Sigmoid colon (tissue), 7 donors: ENCODE results near the gene TPST2. TPM values are rescaled to one million over a fixed set of nuclear protein-coding genes. Genes with fewer than 3 reads are reported as not detected.

Experiments used
- DNase-seq: peaks from one replicate; pipeline ENCODE4 v3.0.0-alpha.2; 2019
- H3K27ac ChIP-seq, 4 donors: fragments of 200-600 bp; sonication (generic); one replicate each; pipeline ENCODE4 v1.5.1; 2016 to 2019; ENCODE audit warnings: mild to moderate bottlenecking in 1 of 4
- H3K27me3 ChIP-seq, 3 donors: fragments of 200-600 bp; sonication (generic); one replicate each; pipeline ENCODE4 v1.5.1; 2019; ENCODE audit warnings: mild to moderate bottlenecking in 1 of 3
- H3K36me3 ChIP-seq, 4 donors: fragments of 200-600 bp; sonication (generic); one replicate each; pipeline ENCODE4 v1.5.1; 2016 to 2019
- H3K4me1 ChIP-seq, 4 donors: fragments of 200-600 bp; sonication (generic); one replicate each; pipeline ENCODE4 v1.5.1; 2017 to 2019
- H3K4me3 ChIP-seq, 4 donors: fragments of 200-600 bp; sonication (generic); one replicate each; pipeline ENCODE4 v1.5.1; 2017 to 2019; ENCODE audit warnings: mild to moderate bottlenecking in 2 of 4, moderate library complexity in 1 of 4
- H3K9me3 ChIP-seq, 4 donors: fragments of 200-600 bp in 3 of 4; sonication (generic) in 3 of 4; one replicate each; pipeline versions ENCODE4 v1.5.1 to v1.6.1; 2013 to 2019
- EP300 ChIP-seq, 4 donors: sonication (generic); formaldehyde crosslinking; IDR thresholded peaks; one replicate each; pipeline ENCODE4 v1.6.1; 2017; ENCODE audit warnings: antibody characterized with exemption in 4 of 4
- POLR2A ChIP-seq, 2 donors: fragments of 450-650 bp; IDR thresholded peaks; one replicate each; pipeline ENCODE4 v1.6.1; 2016; ENCODE audit warnings: antibody characterized with exemption in 2 of 2, mild to moderate bottlenecking in 2 of 2, moderate library complexity in 2 of 2
- POLR2AphosphoS5 ChIP-seq, 4 donors: sonication (generic); formaldehyde crosslinking; IDR thresholded peaks; one replicate each; pipeline ENCODE4 v1.6.1; 2017; ENCODE audit warnings: antibody characterized with exemption in 4 of 4
- WGBS, 2 donors: extraction: QIAGEN DNeasy Blood & Tissue Kit; methylation state at CpG; one replicate each; pipeline ENCODE4 v1.1.7; 2013; 5-methylcytosine and 5-hydroxymethylcytosine counted together
- intact Hi-C: fragments of 100-400 bp; cut with DNase I; formaldehyde crosslinking; loops from one replicate; pipeline ENCODE4 v1.15.1; 2023
- polyA plus RNA-seq, 3 donors: library from polyadenylated mRNA; stranded (reverse); fragments of 200-250 nt; gene quantifications; one replicate each; pipeline ENCODE4 v1.2.3, GENCODE V29; 2013
- total RNA-seq, 4 donors: library from RNA; depleted of rRNA; stranded (reverse); fragments of >200 nt; gene quantifications; one replicate each; pipeline ENCODE4 v1.1.0, GENCODE V29; 2016
- TF ChIP-seq, protein P1 (sequence below), 4 experiments: fragments of 450-650 bp in 3 of 4; fragments of 200-600 bp in 1 of 4; IDR thresholded peaks; one replicate each; pipeline ENCODE4 v1.5.1; 2016 to 2019; ENCODE audit warnings: antibody characterized with exemption in 4 of 4, mild to moderate bottlenecking in 3 of 4, moderate library complexity in 2 of 4
- donor health status: healthy with polysubstance abuse.
- donor health status: Bipolar disorder and iron deficiency.
- donor health status: healthy.

TPST2 gene
- total and polyA plus RNA-seq, 7 donors: 5.1 to 24.3 (median 15.9) TPM

DNA sequence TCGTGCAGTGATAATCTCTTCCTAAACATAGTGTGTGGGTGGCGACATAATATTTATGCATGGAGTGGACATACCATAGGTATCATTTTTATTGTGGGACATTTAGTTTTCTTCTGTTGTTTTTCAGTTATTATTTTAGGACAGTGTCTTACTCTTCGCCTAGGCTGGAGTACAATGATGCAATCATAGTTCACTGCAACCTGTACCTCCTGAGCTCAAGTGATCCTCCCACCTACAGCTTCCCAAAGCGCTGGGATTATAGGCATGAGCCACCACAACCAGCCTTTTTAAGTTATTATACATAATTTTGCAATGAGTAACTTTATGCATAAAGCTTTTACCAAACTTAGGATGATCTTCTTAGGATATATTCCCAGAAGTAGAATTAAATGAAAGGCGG is 103.5 kb downstream of the TPST2 start:
- Histone ChIP-seq H3K27me3 (no peaks in the 10 kb centered on the region), H3K27ac (no peak overlapping the region), H3K36me3 (peaks cover 17 to 48% (median 25%) of the 10 kb centered on the region in 4 donors), H3K4me3 (no peak overlapping the region), H3K9me3 (no peaks in the 10 kb centered on the region), H3K4me1 (peaks cover 0 to 35% (median 31%) of the 10 kb centered on the region in 4 donors)
- DNase-seq: no peak
- intact Hi-C loops: loop anchor here (1.0 kb wide), 1 partner anchor 25 kb away; no protein-coding TSS in a partner anchor
- TF ChIP-seq POLR2A (IDR thresholded peaks at IDR 0.05) (no peak), POLR2AphosphoS5 (IDR thresholded peaks at IDR 0.05) (no peak), EP300 (IDR thresholded peaks at IDR 0.05) (no peak)
- TF ChIP-seq, protein P1, sequence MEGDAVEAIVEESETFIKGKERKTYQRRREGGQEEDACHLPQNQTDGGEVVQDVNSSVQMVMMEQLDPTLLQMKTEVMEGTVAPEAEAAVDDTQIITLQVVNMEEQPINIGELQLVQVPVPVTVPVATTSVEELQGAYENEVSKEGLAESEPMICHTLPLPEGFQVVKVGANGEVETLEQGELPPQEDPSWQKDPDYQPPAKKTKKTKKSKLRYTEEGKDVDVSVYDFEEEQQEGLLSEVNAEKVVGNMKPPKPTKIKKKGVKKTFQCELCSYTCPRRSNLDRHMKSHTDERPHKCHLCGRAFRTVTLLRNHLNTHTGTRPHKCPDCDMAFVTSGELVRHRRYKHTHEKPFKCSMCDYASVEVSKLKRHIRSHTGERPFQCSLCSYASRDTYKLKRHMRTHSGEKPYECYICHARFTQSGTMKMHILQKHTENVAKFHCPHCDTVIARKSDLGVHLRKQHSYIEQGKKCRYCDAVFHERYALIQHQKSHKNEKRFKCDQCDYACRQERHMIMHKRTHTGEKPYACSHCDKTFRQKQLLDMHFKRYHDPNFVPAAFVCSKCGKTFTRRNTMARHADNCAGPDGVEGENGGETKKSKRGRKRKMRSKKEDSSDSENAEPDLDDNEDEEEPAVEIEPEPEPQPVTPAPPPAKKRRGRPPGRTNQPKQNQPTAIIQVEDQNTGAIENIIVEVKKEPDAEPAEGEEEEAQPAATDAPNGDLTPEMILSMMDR (IDR thresholded peaks at IDR 0.05): no peak
- WGBS, 2 donors: 89 to 90% methylated on average over 5 of the region's 5 CpGs

DNA sequence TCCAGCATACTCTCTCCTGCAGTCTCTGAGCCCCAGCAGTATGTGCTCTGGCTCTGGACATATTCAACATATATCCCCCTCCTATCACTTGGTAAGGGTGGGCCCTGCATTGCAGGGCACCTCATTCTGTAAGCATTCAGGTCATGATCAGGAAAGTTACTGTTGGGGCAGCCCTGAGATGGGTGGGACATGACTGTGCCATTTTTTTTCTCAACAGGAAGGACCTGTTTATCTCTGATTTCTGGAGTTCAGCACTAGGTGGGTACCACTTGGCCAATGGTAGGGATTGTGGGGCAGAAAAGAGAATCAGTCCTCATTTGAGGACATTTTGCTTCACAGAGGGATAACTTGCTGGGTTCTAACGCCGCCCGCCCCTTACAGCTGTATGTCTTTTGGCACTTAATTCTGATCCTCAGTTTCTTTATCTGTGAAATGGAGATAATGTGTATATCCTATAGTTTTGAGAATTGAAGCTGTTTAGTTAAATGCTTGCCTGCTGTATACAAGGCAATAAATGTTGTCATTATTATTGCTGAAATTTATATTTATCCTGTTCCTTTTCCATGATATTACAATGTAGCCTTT is 104.0 kb downstream of the TPST2 start:
- TF ChIP-seq POLR2AphosphoS5 (IDR thresholded peaks at IDR 0.05): no peak
- TF ChIP-seq EP300 (IDR thresholded peaks at IDR 0.05): no peak
- TF ChIP-seq, protein P1 (IDR thresholded peaks at IDR 0.05): no peak
- TF ChIP-seq POLR2A (IDR thresholded peaks at IDR 0.05): no peak
- H3K4me3 ChIP-seq: no peak overlapping the region
- no peaks in the 10 kb centered on the region for H3K9me3 ChIP-seq
- H3K27me3 ChIP-seq: no peaks in the 10 kb centered on the region
- peaks cover 12 to 47% (median 25%) of the 10 kb centered on the region in 4 donors for H3K36me3 ChIP-seq
- 79 to 82% methylated on average over 3 of the region's 3 CpGs for whole genome bisulfite sequencing, 2 donors
- intact Hi-C loops: loop anchor here (1.0 kb wide), 1 partner anchor 25 kb away; no protein-coding TSS in a partner anchor
- DNase-seq: no peak
- peaks cover 0 to 40% (median 36%) of the 10 kb centered on the region in 4 donors for H3K4me1 ChIP-seq
- peak overlapping the region in 2 of 4 donors; percentile 88 to 91 for H3K27ac ChIP-seq

DNA sequence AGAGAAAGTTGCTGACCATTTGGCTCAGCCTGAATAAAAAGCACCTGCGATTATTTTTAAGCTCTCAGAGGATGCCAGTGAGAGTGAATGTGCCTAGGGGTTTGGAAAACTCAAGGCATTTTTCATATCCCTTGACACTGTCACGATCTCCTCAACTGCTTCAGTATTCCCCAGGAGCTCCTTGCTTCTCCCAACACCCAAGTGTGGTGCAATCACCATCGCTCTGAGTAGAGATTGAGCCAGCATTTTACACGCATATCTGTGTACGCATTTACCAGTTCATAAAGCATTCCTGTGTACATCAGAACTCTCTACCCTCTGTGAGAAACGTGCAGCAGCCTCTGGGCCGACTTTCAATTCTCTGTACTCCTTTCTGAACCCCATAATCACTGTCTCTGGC is 104.9 kb downstream of the TPST2 start:
- TF ChIP-seq POLR2A (IDR thresholded peaks at IDR 0.05) (no peak), EP300 (IDR thresholded peaks at IDR 0.05) (no peak), POLR2AphosphoS5 (IDR thresholded peaks at IDR 0.05) (no peak)
- TF ChIP-seq, protein P1 (IDR thresholded peaks at IDR 0.05): no peak
- Histone ChIP-seq H3K9me3 (no peaks in the 10 kb centered on the region), H3K36me3 (peaks cover 9 to 38% (median 23%) of the 10 kb centered on the region in 4 donors), H3K27me3 (no peaks in the 10 kb centered on the region), H3K27ac (peak overlapping the region; percentile 88 to 96 (median 92)), H3K4me3 (no peak overlapping the region), H3K4me1 (peaks cover 0 to 49% (median 44%) of the 10 kb centered on the region in 4 donors)
- 57 to 75% methylated on average over 7 of the region's 7 CpGs for WGBS, 2 donors
- no peak for DNase-seq
- intact Hi-C loops: no loop called here

DNA sequence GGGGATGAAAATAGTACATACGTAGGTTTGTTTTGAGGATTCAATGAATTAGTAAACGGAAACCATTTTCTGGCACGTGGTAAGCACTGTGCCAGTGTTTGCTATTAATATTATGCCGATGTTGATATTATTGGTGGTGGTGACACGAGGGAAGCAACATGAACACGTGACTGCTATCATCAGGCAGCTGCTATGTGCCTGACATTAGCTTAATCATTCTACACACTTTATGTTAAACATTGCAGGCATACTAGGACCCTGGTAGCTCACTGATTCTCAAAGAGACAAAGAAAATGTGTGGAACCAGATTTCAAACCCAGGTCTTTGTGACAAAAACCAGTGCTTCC is 105.6 kb downstream of the TPST2 start:
- WGBS, 2 donors: 6 to 9% methylated on average over 6 of the region's 6 CpGs
- Histone ChIP-seq H3K27me3 (no peaks in the 10 kb centered on the region), H3K27ac (peak overlapping the region; percentile 88 to 96 (median 92)), H3K4me3 (peak overlapping the region; percentile 71 to 99 (median 84)), H3K36me3 (peaks cover 9 to 31% (median 16%) of the 10 kb centered on the region in 4 donors), H3K4me1 (peaks cover 0 to 55% (median 51%) of the 10 kb centered on the region in 4 donors), H3K9me3 (no peaks in the 10 kb centered on the region)
- no peak for DNase-seq
- TF ChIP-seq POLR2AphosphoS5 (IDR thresholded peaks at IDR 0.05): no peak
- TF ChIP-seq, protein P1 (IDR thresholded peaks at IDR 0.05): no peak
- no peak for TF ChIP-seq EP300 (IDR thresholded peaks at IDR 0.05)
- TF ChIP-seq POLR2A (IDR thresholded peaks at IDR 0.05): no peak
- intact Hi-C loops: no loop called here
